GM12864 (cell line): Measurements from ENCODE around the gene TRPC3.
"Not testable (repeated sequence)": the region's sequence is repeated elsewhere in the genome, so short reads cannot be mapped to it uniquely, and the experiment has no call there.

Source experiments
- DNase-seq: peaks from one replicate; pipeline ENCODE4 v3.0.0-alpha.2; 2011; ENCODE audit warnings: low read depth
- H3K4me3 ChIP-seq: 2 replicates; pipeline ENCODE4 v1.5.1; 2011; ENCODE audit warnings: mild to moderate bottlenecking, low read depth, low read length, control low read depth
- TF ChIP-seq, protein P1 (sequence below): IDR thresholded peaks from 2 replicates; pipeline ENCODE4 v1.5.1; 2011; ENCODE audit warnings: low read depth, mild to moderate bottlenecking, moderate library complexity, low read length, control low read depth, inconsistent platforms; ENCODE audit errors: missing control alignments

TRPC3 gene

DNA sequence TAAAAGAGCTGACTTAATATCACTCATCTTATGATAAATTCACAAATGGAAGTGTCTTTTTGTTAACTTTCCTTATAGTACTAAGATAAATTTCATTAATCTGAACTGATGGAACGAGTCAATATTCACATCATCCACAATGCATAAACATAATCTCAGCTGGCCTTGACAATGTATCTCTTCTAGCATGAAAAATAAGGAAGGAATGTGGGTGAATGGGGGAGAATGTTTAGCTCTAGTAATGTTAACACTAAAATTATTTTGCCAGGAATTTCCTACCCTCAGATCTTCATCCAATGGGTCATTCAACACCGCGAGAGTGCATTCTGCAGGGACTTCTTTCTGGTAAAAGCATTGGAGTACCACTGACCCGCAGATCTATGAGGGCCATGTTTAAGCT lies 15.8 kb downstream of the TRPC3 start:
- H3K4me3 ChIP-seq: no peak overlapping the region
- TF ChIP-seq, protein P1, sequence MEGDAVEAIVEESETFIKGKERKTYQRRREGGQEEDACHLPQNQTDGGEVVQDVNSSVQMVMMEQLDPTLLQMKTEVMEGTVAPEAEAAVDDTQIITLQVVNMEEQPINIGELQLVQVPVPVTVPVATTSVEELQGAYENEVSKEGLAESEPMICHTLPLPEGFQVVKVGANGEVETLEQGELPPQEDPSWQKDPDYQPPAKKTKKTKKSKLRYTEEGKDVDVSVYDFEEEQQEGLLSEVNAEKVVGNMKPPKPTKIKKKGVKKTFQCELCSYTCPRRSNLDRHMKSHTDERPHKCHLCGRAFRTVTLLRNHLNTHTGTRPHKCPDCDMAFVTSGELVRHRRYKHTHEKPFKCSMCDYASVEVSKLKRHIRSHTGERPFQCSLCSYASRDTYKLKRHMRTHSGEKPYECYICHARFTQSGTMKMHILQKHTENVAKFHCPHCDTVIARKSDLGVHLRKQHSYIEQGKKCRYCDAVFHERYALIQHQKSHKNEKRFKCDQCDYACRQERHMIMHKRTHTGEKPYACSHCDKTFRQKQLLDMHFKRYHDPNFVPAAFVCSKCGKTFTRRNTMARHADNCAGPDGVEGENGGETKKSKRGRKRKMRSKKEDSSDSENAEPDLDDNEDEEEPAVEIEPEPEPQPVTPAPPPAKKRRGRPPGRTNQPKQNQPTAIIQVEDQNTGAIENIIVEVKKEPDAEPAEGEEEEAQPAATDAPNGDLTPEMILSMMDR: no peak
- no peak for DNase-seq

DNA sequence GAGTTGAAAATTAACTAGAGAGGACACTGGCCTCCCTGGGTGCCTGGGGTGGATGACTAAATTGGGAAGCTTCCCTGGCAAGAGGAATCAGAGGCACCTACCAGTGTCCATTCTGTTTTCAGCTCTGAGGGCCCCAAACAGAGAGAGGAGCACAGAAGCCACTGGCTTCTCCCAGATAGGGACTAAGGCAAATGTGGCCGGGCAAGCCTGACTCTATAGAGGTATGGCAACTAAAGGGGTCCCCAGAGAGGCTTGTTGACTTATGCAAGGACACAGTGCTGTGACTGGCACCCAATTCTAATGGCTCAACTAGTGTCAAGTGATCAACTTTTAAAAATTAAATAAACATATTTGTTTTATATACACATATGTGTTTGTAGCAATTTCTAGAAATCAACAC lies 17.2 kb downstream of the TRPC3 start:
- TF ChIP-seq, protein P1: no peak
- H3K4me3 ChIP-seq: no peak overlapping the region
- no peak for DNase-seq

DNA sequence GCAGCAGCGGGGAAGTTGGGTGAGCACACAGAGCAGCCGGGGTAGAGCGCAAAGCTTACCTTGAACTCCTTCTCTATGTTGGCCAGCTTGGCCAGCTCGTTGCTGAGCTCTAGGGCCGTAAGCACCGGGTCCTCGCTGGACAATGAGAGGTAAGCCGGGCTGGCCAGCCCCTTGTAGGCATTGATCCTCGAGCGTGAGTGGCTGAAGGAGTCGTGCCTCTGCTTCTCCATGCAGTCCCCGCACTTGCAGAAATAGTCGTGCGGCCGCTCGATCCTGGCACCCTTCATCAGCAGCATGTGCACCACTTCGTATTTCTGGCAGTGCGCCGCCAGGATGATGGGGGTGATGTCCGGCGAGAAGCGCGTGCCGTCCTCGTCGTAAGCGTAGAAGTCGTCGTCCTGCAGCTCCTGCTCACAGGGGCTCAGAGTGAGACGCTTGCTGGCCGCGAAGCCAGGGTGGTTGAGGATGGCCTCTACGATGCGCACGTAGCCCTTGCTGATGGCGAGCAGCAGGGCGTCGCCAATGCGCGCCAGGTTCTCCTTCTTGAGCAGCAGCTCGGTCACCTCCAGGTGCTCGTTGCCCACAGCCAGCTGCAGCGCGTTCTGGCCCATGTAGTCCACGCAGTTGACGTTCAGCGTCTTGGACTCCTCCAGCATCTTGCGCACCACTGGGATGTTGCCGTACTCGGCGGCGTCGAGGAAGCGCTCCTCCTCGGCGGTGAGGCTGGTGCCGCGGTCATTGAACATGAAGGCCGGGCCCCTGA lies 19.5 kb downstream of the TRPC3 start:
- no peak overlapping the region for H3K4me3 ChIP-seq
- TF ChIP-seq, protein P1: no peak
- no peak for DNase-seq

DNA sequence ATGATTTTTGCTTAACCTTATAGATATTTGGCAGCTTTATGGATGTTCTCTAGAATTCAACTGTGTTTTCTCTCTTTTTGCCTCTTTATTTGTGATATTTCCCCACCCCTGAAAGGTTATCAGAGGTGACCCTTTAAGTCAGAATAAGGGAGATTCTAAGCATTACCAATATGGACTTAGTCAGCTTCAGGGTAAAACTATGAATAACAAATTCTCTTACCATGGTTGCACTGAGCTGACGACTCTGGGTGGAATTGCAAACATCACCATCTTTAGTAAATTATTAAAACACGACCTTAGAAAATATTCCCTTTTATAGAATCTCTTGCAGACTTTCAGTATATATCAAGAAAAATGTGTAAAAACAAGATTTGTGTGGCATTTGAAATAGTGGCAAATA lies 21.6 kb downstream of the TRPC3 start:
- DNase-seq: no peak
- H3K4me3 ChIP-seq: no peak overlapping the region
- TF ChIP-seq, protein P1: no peak

DNA sequence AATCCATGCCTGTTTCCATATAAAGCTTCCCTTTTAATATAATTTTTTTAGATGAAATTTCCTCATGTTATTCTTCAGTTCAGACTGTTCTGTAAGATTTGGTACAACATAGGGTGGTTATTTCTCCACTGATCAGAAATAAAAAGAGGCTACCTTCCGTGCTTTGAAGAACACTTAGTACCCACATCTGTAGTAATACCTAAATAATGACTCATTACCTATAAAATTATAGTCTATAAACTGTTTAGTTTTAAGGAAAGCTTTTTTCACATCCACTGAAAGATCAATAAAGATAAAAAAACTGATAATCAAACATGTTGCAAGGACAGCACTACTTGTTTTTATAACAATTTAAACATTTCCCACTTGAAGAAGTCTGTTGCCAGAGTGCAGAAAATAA lies 23.9 kb downstream of the TRPC3 start:
- TF ChIP-seq, protein P1: no peak
- DNase-seq: no peak

DNA sequence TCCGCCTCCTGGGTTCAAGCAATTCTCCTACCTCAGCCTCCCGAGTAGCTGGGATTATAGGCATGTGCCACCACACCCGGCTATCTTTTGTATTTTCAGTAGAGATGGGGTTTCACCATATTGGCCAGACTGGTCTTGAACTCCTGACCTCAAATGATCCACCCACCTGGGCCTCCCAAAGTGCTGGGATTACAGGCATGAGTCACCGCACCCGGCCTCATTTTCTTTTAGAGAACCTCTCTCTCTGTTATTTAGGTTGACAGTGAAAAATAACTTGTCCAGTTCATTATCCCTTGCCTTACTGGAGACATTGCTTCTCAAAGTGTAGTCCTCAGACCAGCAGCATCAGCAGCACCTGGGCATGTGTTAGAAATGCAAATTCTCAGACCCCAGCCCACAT lies 25.4 kb downstream of the TRPC3 start:
- DNase-seq, H3K4me3 ChIP-seq: not testable (repeated sequence)

More for the DNA sequence above, 23.9 kb downstream of the TRPC3 start:
- no peak overlapping the region for H3K4me3 ChIP-seq

DNA sequence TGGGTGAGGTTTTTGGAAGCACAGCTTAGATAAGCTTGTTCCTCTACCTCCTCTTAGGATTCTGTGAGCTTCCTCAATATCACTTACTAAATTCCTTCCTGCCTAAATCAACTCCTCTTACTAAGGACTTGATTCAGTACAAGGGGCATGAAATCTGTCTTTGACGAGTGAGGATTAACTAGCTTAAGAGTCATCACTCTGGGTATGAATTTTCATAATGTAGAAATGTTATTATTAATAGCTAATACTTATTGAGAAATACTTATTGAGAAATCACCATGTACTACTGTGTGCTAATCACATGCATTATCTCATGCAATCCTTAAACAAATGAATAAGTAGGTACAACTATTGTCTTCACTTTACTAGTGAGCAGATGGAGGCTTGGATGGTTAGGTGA lies 28.6 kb downstream of the TRPC3 start:
- DNase-seq: no peak
- TF ChIP-seq, protein P1: no peak
- H3K4me3 ChIP-seq: no peak overlapping the region
